PC-3 (cell line): ENCODE results near the gene VPS37B.
A peak's percentile ranks its signal among the peaks of the same experiment; 100 is the strongest.

Experiments used
- EZH2 ChIP-seq: fragments of 300-600 bp; sonication (generic); IDR thresholded peaks from one replicate; pipeline ENCODE4 v1.6.1; 2017; ENCODE audit warnings: antibody characterized with exemption, mild to moderate bottlenecking, low read length; ENCODE audit not compliant: unreplicated experiment
- TF ChIP-seq, protein P1 (sequence below): fragments of 300-600 bp; sonication (generic); conservative IDR thresholded peaks from 2 replicates; pipeline ENCODE4 v1.5.1; 2017; ENCODE audit warnings: antibody characterized with exemption, low read depth, mild to moderate bottlenecking, low read length

DNA sequence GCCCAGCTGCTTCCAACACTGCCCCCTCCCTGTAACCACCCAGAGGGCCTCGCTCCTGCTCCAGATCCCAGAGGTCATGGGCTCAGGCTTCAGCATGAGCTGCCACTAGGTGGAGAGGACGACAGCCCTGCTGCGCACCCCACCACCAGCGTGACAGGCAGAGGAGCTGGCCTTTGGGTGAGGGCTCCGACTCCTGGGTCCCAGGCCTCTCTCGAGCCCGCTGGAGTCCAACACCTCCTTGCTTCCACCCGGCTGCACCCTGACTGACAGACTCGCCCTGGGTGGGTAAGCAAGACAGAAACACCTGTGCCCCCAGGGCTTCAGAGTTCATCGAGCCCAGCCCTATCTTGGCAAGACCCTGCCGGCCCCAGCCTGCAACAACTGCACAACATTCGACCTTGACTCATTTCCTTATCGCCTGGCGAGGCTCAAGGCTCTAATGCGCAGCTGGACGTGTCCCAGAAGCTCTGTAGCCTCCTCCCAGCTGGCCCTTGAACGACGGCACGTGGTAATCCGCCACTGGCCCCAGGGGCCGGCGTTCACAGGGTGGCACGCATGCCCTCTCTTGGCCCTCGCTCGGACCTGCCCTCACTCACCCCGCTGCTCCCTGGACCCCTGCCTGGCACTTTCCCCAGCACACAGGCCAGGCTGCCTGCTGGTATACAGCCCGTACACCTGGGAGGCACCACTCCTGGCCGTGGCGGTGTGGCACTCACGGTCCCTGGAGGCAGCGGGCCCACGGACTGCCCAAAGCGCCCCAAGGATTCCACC, 28.0 kb downstream of the VPS37B start:
- TF ChIP-seq, protein P1, sequence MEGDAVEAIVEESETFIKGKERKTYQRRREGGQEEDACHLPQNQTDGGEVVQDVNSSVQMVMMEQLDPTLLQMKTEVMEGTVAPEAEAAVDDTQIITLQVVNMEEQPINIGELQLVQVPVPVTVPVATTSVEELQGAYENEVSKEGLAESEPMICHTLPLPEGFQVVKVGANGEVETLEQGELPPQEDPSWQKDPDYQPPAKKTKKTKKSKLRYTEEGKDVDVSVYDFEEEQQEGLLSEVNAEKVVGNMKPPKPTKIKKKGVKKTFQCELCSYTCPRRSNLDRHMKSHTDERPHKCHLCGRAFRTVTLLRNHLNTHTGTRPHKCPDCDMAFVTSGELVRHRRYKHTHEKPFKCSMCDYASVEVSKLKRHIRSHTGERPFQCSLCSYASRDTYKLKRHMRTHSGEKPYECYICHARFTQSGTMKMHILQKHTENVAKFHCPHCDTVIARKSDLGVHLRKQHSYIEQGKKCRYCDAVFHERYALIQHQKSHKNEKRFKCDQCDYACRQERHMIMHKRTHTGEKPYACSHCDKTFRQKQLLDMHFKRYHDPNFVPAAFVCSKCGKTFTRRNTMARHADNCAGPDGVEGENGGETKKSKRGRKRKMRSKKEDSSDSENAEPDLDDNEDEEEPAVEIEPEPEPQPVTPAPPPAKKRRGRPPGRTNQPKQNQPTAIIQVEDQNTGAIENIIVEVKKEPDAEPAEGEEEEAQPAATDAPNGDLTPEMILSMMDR: peak; percentile 56
- no peak for TF ChIP-seq EZH2
